Lung (tissue), 12 donors: ENCODE measurements around the gene CPEB2. TPM values are rescaled to one million over a fixed set of nuclear protein-coding genes. Genes with fewer than 3 reads are reported as not detected.

Source experiments
- ATAC-seq: fragments of 200-7000 bp; cut with Tn5 transposase; one replicate; pipeline ENCODE4 v1.9.1; 2020; ENCODE audit warnings: moderate number of reproducible peaks; ENCODE audit not compliant: insufficient read depth, low FRiP score
- DNase-seq, 3 donors: peaks; one replicate each; pipeline ENCODE4 v3.0.0-alpha.2; 2013 to 2017
- H3K27ac ChIP-seq, 2 donors: one replicate each; pipeline ENCODE4 v1.5.1; 2013; ENCODE audit warnings: mild to moderate bottlenecking in 2 of 2, moderate library complexity in 2 of 2, control low read depth in 1 of 2, inconsistent platforms in 1 of 2, low read depth in 1 of 2, low read length in 1 of 2
- H3K27me3 ChIP-seq, 3 donors: one replicate each; pipeline ENCODE4 v1.5.1; 2013; ENCODE audit warnings: low read length in 2 of 3; ENCODE audit not compliant: control insufficient read depth in 3 of 3, insufficient read depth in 3 of 3
- H3K36me3 ChIP-seq, 4 donors: one replicate each; pipeline ENCODE4 v1.5.1; 2013; ENCODE audit warnings: low read length in 4 of 4, mild to moderate bottlenecking in 1 of 4, moderate library complexity in 1 of 4; ENCODE audit not compliant: control insufficient read depth in 4 of 4, insufficient read depth in 4 of 4
- H3K4me1 ChIP-seq, 5 donors: one replicate each; pipeline ENCODE4 v1.5.1; 2013; ENCODE audit warnings: low read length in 5 of 5, mild to moderate bottlenecking in 2 of 5, moderate library complexity in 1 of 5; ENCODE audit not compliant: control insufficient read depth in 5 of 5, insufficient read depth in 5 of 5
- H3K4me3 ChIP-seq: one replicate; pipeline ENCODE4 v1.5.1; 2013; ENCODE audit warnings: mild to moderate bottlenecking, control low read depth, moderate library complexity
- H3K9ac ChIP-seq, 2 donors: one replicate each; pipeline ENCODE4 v1.5.1; 2013; ENCODE audit warnings: low read length in 2 of 2, control low read depth in 1 of 2; ENCODE audit not compliant: insufficient read depth in 1 of 2
- H3K9me3 ChIP-seq, 4 donors: one replicate each; pipeline ENCODE4 v1.5.1; 2013; ENCODE audit warnings: low read length in 3 of 4, mild to moderate bottlenecking in 1 of 4, moderate library complexity in 1 of 4; ENCODE audit not compliant: control insufficient read depth in 4 of 4, insufficient read depth in 3 of 4
- CTCF ChIP-seq: IDR thresholded peaks from 2 replicates; pipeline ENCODE4 v1.5.1; 2012; ENCODE audit warnings: mild to moderate bottlenecking; ENCODE audit errors: control extremely low read depth, extremely low read depth
- WGBS, 2 donors: extraction: QIAGEN DNeasy Blood & Tissue Kit; methylation state at CpG; one replicate each; pipeline ENCODE4 v1.1.7; 2013; 5-methylcytosine and 5-hydroxymethylcytosine counted together
- polyA plus RNA-seq, 2 donors: library from polyadenylated mRNA; stranded (reverse); fragments of 200-250 nt; gene quantifications; one replicate each; pipeline ENCODE4 v1.2.1, GENCODE V29; 2013
- total RNA-seq, 2 donors: library from RNA; depleted of rRNA in 1 of 2; stranded (reverse); fragments of >200 nt in 1 of 2; gene quantifications; one replicate each; pipeline ENCODE4 v1.2.1, GENCODE V29; 2014 to 2021
- donor health status: control.
- donor health status: control.
- donor health status: Bipolar disorder and iron deficiency.
- donor health status: healthy.
- donor health status: DM: yes; HTN: yes; CAD: no.

Gene CPEB2
- total and polyA plus RNA-seq, 4 donors, result 4.8 to 29.9 (median 14.2) TPM

GRCh38 chr4:15106399-15106798 is 104.1 kb downstream of the CPEB2 start:
- ATAC-seq (no peak), DNase-seq (no peak)
- Histone ChIP-seq H3K27me3 (no peaks in the 10 kb centered on the region), H3K9ac (no peak overlapping the region), H3K9me3 (no peaks in the 10 kb centered on the region), H3K4me3 (no peak overlapping the region), H3K36me3 (no peaks in the 10 kb centered on the region), H3K4me1 (no peaks in the 10 kb centered on the region), H3K27ac (no peak overlapping the region)
- 52 to 71% methylated on average over 5 of the region's 5 CpGs for WGBS, 2 donors
- TF ChIP-seq CTCF, result no peak

- no peaks in the 10 kb centered on the region for H3K36me3 ChIP-seq
- H3K27ac ChIP-seq, result no peak overlapping the region
- TF ChIP-seq CTCF, result no peak
- H3K9me3 ChIP-seq, result no peaks in the 10 kb centered on the region
- H3K9ac ChIP-seq, result no peak overlapping the region
- DNase-seq (no peak), ATAC-seq (no peak)
- H3K27me3 ChIP-seq, result no peaks in the 10 kb centered on the region
- no peak overlapping the region for H3K4me3 ChIP-seq
- no peaks in the 10 kb centered on the region for H3K4me1 ChIP-seq
Observed at GRCh38 chr4:15109600-15109999, 107.3 kb downstream of the CPEB2 start.

GRCh38 chr4:15110120-15110571 is 107.9 kb downstream of the CPEB2 start:
- no peak for DNase-seq
- TF ChIP-seq CTCF, result no peak
- Histone ChIP-seq H3K27ac (no peak overlapping the region), H3K9me3 (no peaks in the 10 kb centered on the region), H3K4me1 (no peaks in the 10 kb centered on the region), H3K9ac (no peak overlapping the region), H3K36me3 (no peaks in the 10 kb centered on the region), H3K4me3 (no peak overlapping the region), H3K27me3 (no peaks in the 10 kb centered on the region)
- ATAC-seq, result no peak

- Histone ChIP-seq H3K27me3 (no peaks in the 10 kb centered on the region), H3K9me3 (no peaks in the 10 kb centered on the region), H3K9ac (no peak overlapping the region), H3K4me1 (no peaks in the 10 kb centered on the region), H3K27ac (no peak overlapping the region), H3K36me3 (no peaks in the 10 kb centered on the region), H3K4me3 (no peak overlapping the region)
- no peak for TF ChIP-seq CTCF
- DNase-seq (no peak), ATAC-seq (no peak)
- WGBS, 2 donors, result 88 to 95% methylated on average over 2 of the region's 2 CpGs
Observed at GRCh38 chr4:15116509-15117079, 114.3 kb downstream of the CPEB2 start.
